Bronchial epithelial cell (primary cell): ENCODE results near the gene COL6A3. TPM values are rescaled to one million over a fixed set of nuclear protein-coding genes. Genes with fewer than 3 reads are reported as not detected.
A peak's percentile ranks its signal among the peaks of the same experiment; 100 is the strongest.

Experiments
- DNase-seq: peaks from one replicate; pipeline ENCODE4 v3.0.0-alpha.2; 2010; ENCODE audit warnings: low read depth
- FAIRE-seq: peaks from 2 replicates; lab custom pipeline; 2011; peaks lifted over from hg19 to GRCh38; lab: Jason Lieb, UNC
- H3K27me3 ChIP-seq: 2 replicates; pipeline ENCODE4 v1.5.1; 2011; ENCODE audit warnings: low read length; ENCODE audit not compliant: control insufficient read depth, insufficient read depth
- H3K36me3 ChIP-seq: 2 replicates; pipeline ENCODE4 v1.5.1; 2011; ENCODE audit warnings: low read length; ENCODE audit not compliant: control insufficient read depth, insufficient read depth
- H3K4me3 ChIP-seq: 2 replicates; pipeline ENCODE4 v1.5.1; 2011; ENCODE audit warnings: mild to moderate bottlenecking, low read depth, low read length, control low read depth
- CTCF ChIP-seq: IDR thresholded peaks from 2 replicates; pipeline ENCODE4 v1.5.1; 2011; ENCODE audit warnings: mild to moderate bottlenecking, moderate library complexity, low read length, control low read depth, inconsistent platforms; ENCODE audit not compliant: insufficient read depth, severe bottlenecking
- total RNA-seq: library from RNA; depleted of rRNA; stranded (reverse); fragments of >200 nt; gene quantifications from 2 replicates; pipeline ENCODE4 v1.2.1, GENCODE V29; 2014

The COL6A3 gene
- total RNA-seq, 1 donor from 2014 or later, result 16.6 TPM

GRCh38 chr2:237324405-237324831 is 89.5 kb downstream of the COL6A3 start:
- DNase-seq, result no peak
- Histone ChIP-seq H3K27me3 (peaks cover 3% of the 10 kb centered on the region), H3K4me3 (no peak overlapping the region), H3K36me3 (no peaks in the 10 kb centered on the region)
- TF ChIP-seq CTCF, result no peak
- FAIRE-seq, result peak; percentile 68

- TF ChIP-seq CTCF, result no peak
- H3K4me3 ChIP-seq, result no peak overlapping the region
- FAIRE-seq, result no peak
- H3K36me3 ChIP-seq, result no peaks in the 10 kb centered on the region
- peaks cover 3% of the 10 kb centered on the region for H3K27me3 ChIP-seq
- no peak for DNase-seq
Observed at GRCh38 chr2:237323656-237324055, 90.3 kb downstream of the COL6A3 start.

- peaks cover 4% of the 10 kb centered on the region for H3K27me3 ChIP-seq
- H3K36me3 ChIP-seq, result no peaks in the 10 kb centered on the region
- peak; percentile 87 for TF ChIP-seq CTCF
- DNase-seq (peak; percentile 34), FAIRE-seq (no peak)
- no peak overlapping the region for H3K4me3 ChIP-seq
Observed at GRCh38 chr2:237322564-237322963, 91.4 kb downstream of the COL6A3 start.

DNA sequence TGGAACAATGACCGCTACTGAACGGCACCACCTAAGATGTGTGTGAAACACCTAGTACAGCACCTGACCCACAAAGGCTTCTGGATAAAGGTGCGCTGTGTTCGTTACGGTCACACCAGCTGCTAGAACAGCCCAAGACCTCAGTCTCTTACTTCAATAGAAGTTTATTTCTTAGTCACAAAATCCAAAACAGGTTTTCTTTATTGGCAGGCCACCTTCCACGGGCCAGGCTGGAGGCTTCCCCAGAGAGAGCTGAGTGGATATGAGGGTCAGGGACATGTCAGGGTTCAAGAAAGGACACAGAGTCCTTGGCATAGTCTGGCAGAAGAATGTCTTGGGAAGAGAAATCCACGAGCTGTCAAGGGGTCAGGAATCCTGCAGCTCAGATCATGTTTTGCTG is 92.2 kb downstream of the COL6A3 start:
- DNase-seq, result no peak

DNA sequence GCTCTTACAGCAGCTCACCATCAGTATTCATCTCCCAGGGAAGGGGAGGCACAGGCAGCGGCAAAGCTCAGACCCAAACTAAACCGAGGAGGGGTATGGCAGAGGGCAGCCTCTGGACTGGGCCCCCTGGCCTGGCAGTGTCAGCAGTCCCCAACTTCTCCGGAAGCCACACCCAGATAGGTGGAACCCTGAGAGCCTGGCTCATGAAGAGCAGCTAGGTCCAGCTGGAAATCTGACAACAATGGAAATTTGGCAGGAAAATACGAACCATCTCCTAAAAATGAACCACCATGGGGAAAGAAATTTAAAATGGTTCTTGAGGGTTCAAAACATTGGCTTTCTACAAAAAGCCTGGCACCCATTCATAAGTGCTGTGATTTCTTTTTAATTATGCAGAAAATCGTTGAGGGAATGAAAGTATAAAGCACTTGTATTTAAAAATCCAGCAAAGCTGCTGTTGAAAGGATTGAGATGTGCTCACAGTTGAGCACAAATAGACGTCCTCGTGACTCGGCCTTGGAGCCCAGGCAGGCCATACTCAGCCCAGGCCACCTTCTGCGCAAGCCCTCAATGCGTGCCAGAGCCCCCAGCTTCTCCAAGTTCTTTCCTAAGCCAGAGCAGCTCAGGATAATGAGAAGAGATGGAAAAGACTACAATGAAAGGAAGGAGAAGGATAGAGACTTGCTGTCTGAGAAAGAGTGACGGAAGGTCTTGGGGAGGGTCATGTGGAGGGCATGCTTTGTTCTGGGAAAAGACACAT is 93.0 kb downstream of the COL6A3 start:
- H3K27me3 ChIP-seq, result peaks cover 2% of the 10 kb centered on the region
- no peaks in the 10 kb centered on the region for H3K36me3 ChIP-seq
- TF ChIP-seq CTCF, result no peak
- FAIRE-seq (no peak), DNase-seq (no peak)
- no peak overlapping the region for H3K4me3 ChIP-seq

More for the DNA sequence above, 92.2 kb downstream of the COL6A3 start:
- no peak for FAIRE-seq
- Histone ChIP-seq H3K36me3 (no peaks in the 10 kb centered on the region), H3K4me3 (no peak overlapping the region), H3K27me3 (peaks cover 4% of the 10 kb centered on the region)
- no peak for TF ChIP-seq CTCF
